SK-MEL-5 (cell line): ENCODE measurements around the gene SLC2A6. TPM values are rescaled to one million over a fixed set of nuclear protein-coding genes. Genes with fewer than 3 reads are reported as not detected.

ENCODE experiments used
- DNase-seq: peaks from one replicate; pipeline ENCODE4 v3.0.0-alpha.2; 2016; ENCODE audit warnings: low read depth, low spot score
- in situ Hi-C: cut with HindIII; loops from 2 replicates; pipeline ENCODE4 v1.10.0; 2016; ENCODE audit warnings: low sequenced_read_pairs, high pct_unique_total_duplicates, low pct_unique_long_range_greater_than_20kb
- total RNA-seq: library from RNA; depleted of rRNA; stranded (reverse); fragments of >200 nt; shearing (Covaris generic); gene quantifications from 2 replicates; pipeline ENCODE4 v1.2.3, GENCODE V29; 2014

The SLC2A6 gene
- total RNA-seq, 1 experiment from 2014 or later: 5.0 TPM

DNA sequence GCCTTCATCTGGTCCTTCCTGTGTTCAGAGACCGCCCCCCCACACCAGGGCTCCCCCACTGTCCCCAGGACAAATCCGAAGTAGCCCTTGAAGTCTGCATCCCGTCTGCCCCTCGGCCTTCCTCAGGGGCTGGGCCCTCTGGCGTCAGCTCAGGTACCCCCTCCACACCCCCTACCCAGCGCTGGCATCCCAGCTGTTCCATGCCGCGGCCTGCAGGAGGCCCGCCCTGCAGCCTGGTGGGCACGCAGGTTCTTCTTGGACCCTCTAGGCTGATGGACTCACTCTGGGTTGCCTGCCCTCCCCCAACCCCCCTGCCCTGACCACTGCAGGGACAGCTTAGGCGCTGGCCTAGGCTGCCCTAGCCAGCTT is 6.6 kb downstream of the SLC2A6 start:
- no peak for DNase-seq
- in situ Hi-C loops: no loop called here

DNA sequence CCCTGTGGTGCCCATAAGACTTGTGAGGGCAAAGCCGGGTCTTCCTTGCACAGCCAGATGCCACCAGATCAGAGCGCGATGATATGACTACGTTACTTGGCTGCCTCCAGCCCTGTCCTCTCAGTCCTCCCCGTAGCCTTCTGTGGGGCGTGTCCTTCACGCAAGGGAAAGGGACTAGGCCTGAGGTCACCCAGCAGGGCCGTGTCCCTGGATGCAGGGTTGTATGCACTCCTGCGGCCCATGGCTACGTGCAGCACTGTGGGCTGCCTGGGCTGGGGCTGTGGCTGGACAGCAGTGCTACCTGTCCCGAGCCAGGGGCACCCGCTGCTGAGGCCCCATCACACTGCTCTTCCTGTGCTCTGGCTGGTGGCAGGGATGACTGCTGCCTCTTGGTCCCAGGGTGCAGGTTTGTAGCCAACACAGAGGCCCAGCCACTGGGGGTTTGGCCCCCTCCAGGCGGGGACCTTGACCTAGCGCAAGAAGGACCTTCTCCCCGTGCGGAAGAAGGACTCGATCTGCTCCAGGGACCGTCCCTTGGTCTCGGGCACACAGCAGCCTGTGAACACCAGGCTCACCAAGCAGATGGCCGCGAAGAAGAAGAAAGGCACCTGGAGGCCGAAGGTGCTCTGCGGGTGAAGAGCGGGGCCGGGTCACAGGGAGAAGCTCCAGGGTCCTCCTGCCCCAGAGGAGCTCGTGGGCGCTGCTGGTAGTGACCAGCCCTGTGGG is 7.2 kb downstream of the SLC2A6 start:
- no peak for DNase-seq
- in situ Hi-C loops: no loop called here

DNA sequence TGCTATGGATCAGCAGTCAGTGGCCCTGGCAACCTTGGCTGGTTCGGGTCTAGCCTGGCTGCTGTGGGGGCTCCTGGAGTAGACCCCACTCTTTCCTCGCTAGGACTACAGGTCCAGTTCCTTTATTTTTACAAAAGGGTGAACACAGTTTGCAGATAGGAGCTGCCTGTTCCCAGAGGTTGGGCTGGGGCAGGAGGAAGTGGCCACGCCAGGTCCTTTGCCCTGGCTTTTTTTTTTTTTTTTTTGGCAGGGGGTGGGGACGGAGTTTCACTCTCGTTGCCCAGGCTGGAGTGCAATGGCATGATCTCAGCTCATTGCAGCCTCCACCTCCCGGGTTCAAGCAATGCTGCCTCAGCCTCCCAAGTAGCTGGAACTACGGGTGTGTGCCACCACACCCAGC is 7.9 kb downstream of the SLC2A6 start:
- DNase-seq: no peak
- in situ Hi-C loops: no loop called here

DNA sequence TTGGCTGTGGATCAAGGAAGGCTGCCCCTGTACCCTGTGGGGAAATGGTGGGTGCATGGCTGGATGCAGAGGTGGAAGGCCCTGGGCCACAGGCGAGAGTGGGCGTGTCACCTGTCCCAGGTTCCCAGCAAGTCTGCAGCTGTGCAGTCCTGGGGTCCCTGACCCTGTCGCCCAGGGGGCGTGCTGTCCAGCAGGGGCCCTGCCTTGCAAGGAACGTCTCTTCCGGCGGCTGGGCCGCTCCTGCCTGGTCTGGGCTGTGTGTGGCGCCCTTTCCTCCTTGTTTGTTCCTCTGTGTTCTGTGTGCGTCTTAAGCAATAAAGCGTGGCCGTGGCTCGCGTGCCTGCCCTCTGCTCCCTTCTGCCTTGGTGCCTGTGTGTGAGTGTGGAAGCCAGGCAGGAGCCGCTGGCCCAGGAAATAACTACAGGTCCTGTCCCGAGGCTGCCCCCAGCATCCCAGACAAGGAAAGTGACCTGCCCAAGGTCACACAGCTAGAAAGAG is 8.4 kb downstream of the SLC2A6 start:
- in situ Hi-C loops: no loop called here
- DNase-seq: no peak

DNA sequence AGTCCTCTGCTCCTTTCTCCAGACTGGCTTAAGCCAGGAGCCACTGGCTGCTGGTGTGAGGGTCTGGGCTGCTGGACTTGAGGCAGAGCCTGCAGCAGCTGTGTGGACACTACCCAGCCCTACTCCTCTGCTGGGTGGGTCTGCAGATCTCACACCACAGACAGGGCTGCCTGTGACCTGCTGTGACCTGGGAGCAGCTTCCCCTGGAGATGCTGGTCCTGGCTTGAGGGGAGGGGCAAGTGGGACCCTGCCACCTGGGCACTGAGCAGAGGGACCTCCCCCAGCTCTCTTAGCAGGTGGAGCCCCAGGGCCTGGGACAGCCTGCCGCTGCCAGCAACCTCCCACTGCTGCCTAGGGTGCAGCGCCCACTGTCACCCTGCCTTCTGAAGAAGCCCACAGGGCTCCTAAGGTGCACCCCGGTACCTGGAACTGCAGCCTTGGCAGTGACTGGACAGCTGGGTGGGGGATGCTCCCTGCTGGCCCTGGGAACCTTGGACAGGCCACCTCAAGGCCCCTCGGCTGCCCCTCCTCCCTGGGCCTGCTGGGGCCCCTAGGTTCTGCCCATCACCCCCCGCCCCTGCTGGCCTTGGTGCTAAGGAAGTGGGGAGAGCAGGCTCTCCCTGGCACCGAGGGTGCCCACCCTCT is 10.0 kb downstream of the SLC2A6 start:
- in situ Hi-C loops: no loop called here

GRCh38 chr9:133468374-133468773 is 10.5 kb downstream of the SLC2A6 start:
- no peak for DNase-seq
- in situ Hi-C loops: no loop called here

More for the DNA sequence above, 10.0 kb downstream of the SLC2A6 start:
- no peak for DNase-seq

DNA sequence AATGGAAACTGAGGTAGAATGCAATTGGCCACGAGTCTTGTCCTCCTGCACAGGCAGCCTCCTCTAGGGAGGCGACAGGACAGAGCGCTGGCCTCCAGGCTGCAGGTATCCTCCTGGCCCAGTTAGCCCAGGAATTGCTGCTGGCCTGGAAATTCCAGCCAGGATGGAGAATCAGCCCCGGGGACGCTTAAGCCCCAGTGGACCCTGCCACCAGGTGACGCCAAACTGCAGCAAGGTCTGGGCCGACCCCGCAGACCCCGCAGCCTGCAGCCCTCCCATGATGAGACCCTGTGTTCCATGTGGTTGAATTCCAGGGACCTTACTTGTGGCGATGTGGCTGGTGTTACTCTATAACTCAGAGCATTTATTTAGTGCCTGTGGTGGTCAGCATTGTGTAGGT is 11.8 kb downstream of the SLC2A6 start:
- no peak for DNase-seq
- in situ Hi-C loops: no loop called here

DNA sequence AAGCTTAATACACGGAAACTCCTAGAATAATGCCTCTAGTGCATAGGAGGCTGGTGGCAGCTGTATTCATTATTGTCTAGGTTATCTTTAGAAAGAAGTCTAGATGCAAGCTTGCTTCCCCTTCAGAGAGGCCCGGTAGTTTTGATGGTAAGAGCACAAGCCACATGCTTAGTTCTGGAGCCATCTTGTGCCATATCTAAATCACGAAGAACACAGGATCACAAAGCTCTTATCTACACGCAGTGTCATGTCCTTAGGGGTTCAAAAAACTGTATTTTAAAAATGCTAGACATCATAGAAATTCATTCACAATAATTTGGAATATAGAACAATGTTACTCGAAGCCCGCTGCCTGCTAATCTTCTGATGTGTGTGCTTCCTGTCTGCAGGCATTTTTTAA is 12.9 kb downstream of the SLC2A6 start:
- in situ Hi-C loops: no loop called here
- DNase-seq: no peak

DNA sequence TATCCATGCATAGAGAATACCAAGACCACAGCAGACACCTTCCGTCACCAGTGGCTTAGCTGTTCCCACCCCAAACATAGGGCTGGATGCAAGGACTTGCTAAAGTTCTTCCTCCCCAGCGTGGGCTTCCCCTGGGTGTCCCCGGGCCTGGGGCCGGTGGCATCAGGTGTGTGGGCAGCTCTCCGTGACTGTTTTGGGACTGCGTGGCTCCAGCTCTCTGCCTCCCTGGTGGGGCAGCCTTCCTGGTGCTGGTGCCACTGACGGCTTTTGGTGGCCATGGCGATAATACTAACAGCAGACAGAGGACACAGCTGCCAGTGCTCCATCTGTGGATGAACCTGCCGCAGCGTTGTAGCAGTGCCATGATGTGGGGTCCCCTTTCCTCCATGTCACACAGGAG is 14.3 kb downstream of the SLC2A6 start:
- in situ Hi-C loops: no loop called here
- no peak for DNase-seq

GRCh38 chr9:133463864-133464615 is 14.9 kb downstream of the SLC2A6 start:
- no peak for DNase-seq
- in situ Hi-C loops: no loop called here

- in situ Hi-C loops: no loop called here
- no peak for DNase-seq
Observed at GRCh38 chr9:133463234-133463863, 15.6 kb downstream of the SLC2A6 start.

- no peak for DNase-seq
- in situ Hi-C loops: no loop called here
Observed at GRCh38 chr9:133461975-133462374, 16.9 kb downstream of the SLC2A6 start.

GRCh38 chr9:133460405-133461175 is 18.3 kb downstream of the SLC2A6 start:
- no peak for DNase-seq
- in situ Hi-C loops: no loop called here

- in situ Hi-C loops: no loop called here
- DNase-seq: peak; percentile 92
Observed at GRCh38 chr9:133459476-133460404, 19.2 kb downstream of the SLC2A6 start, which contains the start of gene CACFD1. CACFD1 (plus strand) TSS chr9:133459978; CDS start chr9:133460067, 89 bp downstream.

DNA sequence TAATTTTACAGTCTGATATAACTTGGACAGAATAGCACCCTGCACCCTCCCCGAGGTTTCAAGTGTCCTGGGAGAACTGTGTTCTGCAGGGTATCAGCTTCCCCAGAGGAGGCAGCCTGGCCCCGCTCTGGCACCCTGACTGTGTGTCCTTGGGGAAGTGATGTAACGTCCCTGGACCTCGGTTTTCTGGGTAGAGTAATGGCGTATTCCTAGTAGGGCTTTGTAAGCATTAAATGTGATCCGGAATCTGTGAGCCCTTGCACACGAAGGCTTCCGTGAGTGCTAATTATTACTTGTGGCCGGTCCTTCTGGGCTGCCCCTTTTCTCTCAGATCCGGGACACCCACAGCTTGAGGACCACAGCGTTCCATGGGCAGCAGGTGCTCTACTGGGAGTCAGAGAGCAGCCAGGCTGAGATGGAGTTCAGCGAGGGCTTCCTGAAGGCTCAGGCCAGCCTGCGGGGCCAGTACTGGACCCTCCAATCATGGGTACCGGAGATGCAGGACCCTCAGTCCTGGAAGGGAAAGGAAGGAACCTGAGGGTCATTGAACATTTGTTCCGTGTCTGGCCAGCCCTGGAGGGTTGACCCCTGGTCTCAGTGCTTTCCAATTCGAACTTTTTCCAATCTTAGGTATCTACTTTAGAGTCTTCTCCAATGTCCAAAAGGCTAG is 20.1 kb downstream of the SLC2A6 start:
- no peak for DNase-seq
- in situ Hi-C loops: no loop called here

GRCh38 chr9:133457748-133458147 is 21.2 kb downstream of the SLC2A6 start:
- in situ Hi-C loops: no loop called here
- no peak for DNase-seq
